SJSA1 (cell line): ENCODE measurements around the gene PPP1R2. TPM values are rescaled to one million over a fixed set of nuclear protein-coding genes. Genes with fewer than 3 reads are reported as not detected.
"Not testable (repeated sequence)": the region's sequence is repeated elsewhere in the genome, so short reads cannot be mapped to it uniquely, and the experiment has no call there.

Experiments
- DNase-seq, 2 experiments: peaks; one replicate each; pipeline ENCODE4 v3.0.0-alpha.2; 2015 to 2020; ENCODE audit warnings: low spot score in 2 of 2, low read depth in 1 of 2
- H3K27ac ChIP-seq: fragments of 250-450 bp; sonication (Bioruptor Pico); 2 replicates; pipeline ENCODE4 v1.5.1; 2020; ENCODE audit warnings: mild to moderate bottlenecking, moderate library complexity
- H3K27me3 ChIP-seq: fragments of 250-450 bp; sonication (Bioruptor Pico); replicated peaks from 2 replicates; pipeline ENCODE4 v1.5.1; 2020; ENCODE audit warnings: mild to moderate bottlenecking, moderate library complexity
- H3K36me3 ChIP-seq: fragments of 250-450 bp; sonication (Bioruptor Pico); 2 replicates; pipeline ENCODE4 v1.5.1; 2020; ENCODE audit warnings: mild to moderate bottlenecking
- H3K4me1 ChIP-seq: fragments of 250-450 bp; sonication (Bioruptor Pico); replicated peaks from 2 replicates; pipeline ENCODE4 v1.6.1; 2021; ENCODE audit warnings: mild to moderate bottlenecking
- H3K4me3 ChIP-seq: fragments of 250-450 bp; sonication (Bioruptor Pico); 2 replicates; pipeline ENCODE4 v1.5.1; 2020; ENCODE audit warnings: mild to moderate bottlenecking
- H3K9me3 ChIP-seq: fragments of 250-450 bp; sonication (Bioruptor Pico); replicated peaks from 2 replicates; pipeline ENCODE4 v1.5.1; 2020; ENCODE audit warnings: mild to moderate bottlenecking
- total RNA-seq: library from RNA; depleted of rRNA; stranded (reverse); fragments of >200 nt; shearing (Covaris generic); gene quantifications from 2 replicates; pipeline ENCODE4 v1.2.3, GENCODE V29; 2014; rRNA removed

PPP1R2 gene
- 54.8 and 75.1 TPM in 2 replicates for total RNA-seq

- Histone ChIP-seq H3K9me3 (no peaks in the 10 kb centered on the region), H3K27me3 (no peaks in the 10 kb centered on the region), H3K4me1 (peaks cover 38% of the 10 kb centered on the region), H3K4me3 (peak within 1 kb of the TSS; percentile 91), H3K36me3 (peaks cover 5% of the 10 kb centered on the region), H3K27ac (peak within 1 kb of the TSS; percentile 55)
- peak; percentile 87 to 88 for DNase-seq
These were observed at the start of gene PPP1R2 for GRCh38 chr3:195542698-195543499. Gene PPP1R2, minus strand, starts transcription at chr3:195543325. Its CDS starts 300 bp downstream, at chr3:195543025.

GRCh38 chr3:195591852-195592251 is 48.7 kb upstream of the PPP1R2 start:
- Histone ChIP-seq H3K27me3 (peaks cover 3% of the 10 kb centered on the region), H3K4me3 (no peak overlapping the region)

GRCh38 chr3:195591220-195591619 is 48.1 kb upstream of the PPP1R2 start:
- no peaks in the 10 kb centered on the region for H3K4me1 ChIP-seq
- no peak for DNase-seq
- peaks cover 3% of the 10 kb centered on the region for H3K27me3 ChIP-seq
- H3K4me3 ChIP-seq = no peak overlapping the region
- H3K36me3 ChIP-seq = no peaks in the 10 kb centered on the region
- no peak overlapping the region for H3K27ac ChIP-seq
- H3K9me3 ChIP-seq = no peaks in the 10 kb centered on the region

More at GRCh38 chr3:195591852-195592251, 48.7 kb upstream of the PPP1R2 start:
- H3K36me3 ChIP-seq = no peaks in the 10 kb centered on the region
- no peak overlapping the region for H3K27ac ChIP-seq
- H3K4me1 ChIP-seq = no peaks in the 10 kb centered on the region
- DNase-seq = no peak
- no peaks in the 10 kb centered on the region for H3K9me3 ChIP-seq

GRCh38 chr3:195590381-195590780 is 47.3 kb upstream of the PPP1R2 start:
- not testable (repeated sequence) for H3K4me1 ChIP-seq, DNase-seq, H3K27ac ChIP-seq, H3K9me3 ChIP-seq, H3K36me3 ChIP-seq, H3K27me3 ChIP-seq, H3K4me3 ChIP-seq

GRCh38 chr3:195589796-195590195 is 46.7 kb upstream of the PPP1R2 start:
- not testable (repeated sequence) for H3K9me3 ChIP-seq, H3K27me3 ChIP-seq, H3K4me1 ChIP-seq, DNase-seq, H3K27ac ChIP-seq, H3K36me3 ChIP-seq, H3K4me3 ChIP-seq

GRCh38 chr3:195587824-195588223 is 44.7 kb upstream of the PPP1R2 start:
- H3K36me3 ChIP-seq = no peaks in the 10 kb centered on the region
- H3K4me1 ChIP-seq = no peaks in the 10 kb centered on the region
- H3K27me3 ChIP-seq = peaks cover 3% of the 10 kb centered on the region
- no peak overlapping the region for H3K4me3 ChIP-seq
- H3K9me3 ChIP-seq = no peaks in the 10 kb centered on the region
- no peak for DNase-seq
- H3K27ac ChIP-seq = no peak overlapping the region

- H3K4me1 ChIP-seq = no peaks in the 10 kb centered on the region
- no peak for DNase-seq
- no peak overlapping the region for H3K4me3 ChIP-seq
- no peak overlapping the region for H3K27ac ChIP-seq
- no peaks in the 10 kb centered on the region for H3K9me3 ChIP-seq
- H3K27me3 ChIP-seq = peaks cover 3% of the 10 kb centered on the region
- no peaks in the 10 kb centered on the region for H3K36me3 ChIP-seq
These were observed 44.3 kb upstream of the PPP1R2 start for GRCh38 chr3:195587406-195587805.

- Histone ChIP-seq H3K9me3 (no peaks in the 10 kb centered on the region), H3K36me3 (no peaks in the 10 kb centered on the region), H3K4me3 (no peak overlapping the region), H3K27ac (no peak overlapping the region), H3K4me1 (no peaks in the 10 kb centered on the region), H3K27me3 (peaks cover 3% of the 10 kb centered on the region)
- DNase-seq = no peak
These were observed 41.4 kb upstream of the PPP1R2 start for GRCh38 chr3:195584543-195584870.

- H3K27ac ChIP-seq = no peak within 1 kb of the TSS
- H3K4me3 ChIP-seq = no peak within 1 kb of the TSS
- no peaks in the 10 kb centered on the region for H3K9me3 ChIP-seq
- H3K36me3 ChIP-seq = no peaks in the 10 kb centered on the region
- DNase-seq = no peak
- peaks cover 3% of the 10 kb centered on the region for H3K27me3 ChIP-seq
- H3K4me1 ChIP-seq = no peaks in the 10 kb centered on the region
These were observed 40.9 kb upstream of the PPP1R2 start, which contains the start of gene APOD for GRCh38 chr3:195583831-195584542. Gene APOD, minus strand, starts transcription at chr3:195583940. Its CDS starts 4,479 bp downstream, at chr3:195579461.

GRCh38 chr3:195582947-195583346 is 39.8 kb upstream of the PPP1R2 start:
- peaks cover 3% of the 10 kb centered on the region for H3K27me3 ChIP-seq
- no peak overlapping the region for H3K4me3 ChIP-seq

GRCh38 chr3:195580744-195581443 is 37.8 kb upstream of the PPP1R2 start:
- no peaks in the 10 kb centered on the region for H3K9me3 ChIP-seq
- no peaks in the 10 kb centered on the region for H3K36me3 ChIP-seq
- DNase-seq = no peak
- no peak overlapping the region for H3K4me3 ChIP-seq
- no peak overlapping the region for H3K27ac ChIP-seq
- no peaks in the 10 kb centered on the region for H3K27me3 ChIP-seq
- H3K4me1 ChIP-seq = no peaks in the 10 kb centered on the region

More at GRCh38 chr3:195582947-195583346, 39.8 kb upstream of the PPP1R2 start:
- H3K36me3 ChIP-seq = no peaks in the 10 kb centered on the region
- DNase-seq = no peak
- no peak overlapping the region for H3K27ac ChIP-seq
- H3K9me3 ChIP-seq = no peaks in the 10 kb centered on the region
- H3K4me1 ChIP-seq = no peaks in the 10 kb centered on the region

- Histone ChIP-seq H3K9me3 (no peaks in the 10 kb centered on the region), H3K4me1 (no peaks in the 10 kb centered on the region), H3K27ac (no peak overlapping the region), H3K27me3 (no peaks in the 10 kb centered on the region), H3K4me3 (no peak overlapping the region), H3K36me3 (no peaks in the 10 kb centered on the region)
- DNase-seq = no peak
These were observed 36.2 kb upstream of the PPP1R2 start for GRCh38 chr3:195579281-195579680.

- DNase-seq = no peak
- Histone ChIP-seq H3K9me3 (no peaks in the 10 kb centered on the region), H3K4me1 (no peaks in the 10 kb centered on the region), H3K27me3 (no peaks in the 10 kb centered on the region), H3K4me3 (no peak overlapping the region), H3K36me3 (no peaks in the 10 kb centered on the region), H3K27ac (no peak overlapping the region)
These were observed 35.4 kb upstream of the PPP1R2 start for GRCh38 chr3:195578565-195578964.
